Measurements from ENCODE around the gene SLC10A2.

Gene SLC10A2

GRCh38 chr13:103044056-103044455 is 22.2 kb downstream of the SLC10A2 start:
- FAIRE-seq = no peak

GRCh38 chr13:103040006-103040405 is 26.2 kb downstream of the SLC10A2 start:
- FAIRE-seq = no peak

- FAIRE-seq = no peak
Measured at GRCh38 chr13:103039183-103039582, 27.0 kb downstream of the SLC10A2 start.

- no peak for FAIRE-seq
Measured at GRCh38 chr13:103036268-103036667, 29.9 kb downstream of the SLC10A2 start.

- FAIRE-seq = no peak
Measured at GRCh38 chr13:103033999-103034398, 32.2 kb downstream of the SLC10A2 start.

- FAIRE-seq = no peak
Measured at GRCh38 chr13:103031332-103031873, 34.8 kb downstream of the SLC10A2 start.

GRCh38 chr13:103030776-103031175 is 35.4 kb downstream of the SLC10A2 start:
- FAIRE-seq = no peak

- no peak for FAIRE-seq
Measured at GRCh38 chr13:103029798-103030197, 36.4 kb downstream of the SLC10A2 start.

- FAIRE-seq = no peak
Measured at GRCh38 chr13:103022336-103022735, 43.9 kb downstream of the SLC10A2 start.

GRCh38 chr13:103018556-103018955 is 47.7 kb downstream of the SLC10A2 start:
- no peak for FAIRE-seq

GRCh38 chr13:103012646-103013045 is 53.6 kb downstream of the SLC10A2 start:
- no peak for FAIRE-seq

GRCh38 chr13:103009051-103009840 is 57.0 kb downstream of the SLC10A2 start:
- no peak for FAIRE-seq

GRCh38 chr13:103007427-103007762 is 58.8 kb downstream of the SLC10A2 start:
- no peak for FAIRE-seq

GRCh38 chr13:103006641-103007426 is 59.4 kb downstream of the SLC10A2 start:
- FAIRE-seq = no peak

- FAIRE-seq = no peak
Measured at GRCh38 chr13:103004661-103005345, 61.4 kb downstream of the SLC10A2 start.

- no peak for FAIRE-seq
Measured at GRCh38 chr13:103003631-103004030, 62.6 kb downstream of the SLC10A2 start.

- no peak for FAIRE-seq
Measured at GRCh38 chr13:103002279-103002678, 63.9 kb downstream of the SLC10A2 start.

GRCh38 chr13:103000157-103000556 is 66.1 kb downstream of the SLC10A2 start:
- FAIRE-seq = no peak

GRCh38 chr13:102999499-102999898 is 66.7 kb downstream of the SLC10A2 start:
- no peak for FAIRE-seq
